A549 (cell line): ENCODE measurements around the gene GALNT5. TPM values are rescaled to one million over a fixed set of nuclear protein-coding genes. Genes with fewer than 3 reads are reported as not detected.
A peak's percentile ranks its signal among the peaks of the same experiment; 100 is the strongest.

Source experiments
- ATAC-seq, 2 experiments: fragments of 200-7000 bp in 1 of 2; fragments of >200 bp in 1 of 2; cut with Nextera tagmentation in 1 of 2; cut with Tn5 transposase in 1 of 2; 3 replicates each; pipeline versions ENCODE4 v1.8.0 to v1.9.1; 2018 to 2020; ENCODE audit warnings: mild to moderate bottlenecking in 1 of 2, moderate library complexity in 1 of 2
- CTCF ChIA-PET: fragments of 300-600 bp; sonication (Branson Sonifier 250); formaldehyde crosslinking; extraction: SDS; loops from one replicate; lab custom pipeline; 2021; ENCODE audit warnings: antibody characterized with exemption, inconsistent platforms; lab: Yijun Ruan, JAX
- POLR2A ChIA-PET: fragments of 350-600 bp; formaldehyde crosslinking; extraction: SDS; loops from one replicate; lab custom pipeline; 2021; ENCODE audit warnings: antibody characterized with exemption, inconsistent platforms; lab: Yijun Ruan, JAX
- DNase-seq, 2 experiments: peaks; one replicate each; pipeline versions ENCODE4 v3.0.0 to v3.0.0-alpha.2; 2011 to 2016; ENCODE audit warnings: low read depth in 1 of 2, low spot score in 1 of 2
- FAIRE-seq: peaks from 2 replicates; lab custom pipeline; 2011; peaks lifted over from hg19 to GRCh38; lab: Jason Lieb, UNC
- H3K27ac ChIP-seq, 2 experiments: fragments of >200 bp; sonication (Bioruptor Twin); formaldehyde crosslinking; 3 replicates each; pipeline ENCODE4 v1.5.1; 2016 to 2017
- H3K4me1 ChIP-seq: fragments of >200 bp; sonication (Bioruptor Twin); formaldehyde crosslinking; 3 replicates; pipeline ENCODE4 v1.6.1; 2016
- H3K4me2 ChIP-seq: fragments of >200 bp; sonication (Bioruptor Twin); formaldehyde crosslinking; 3 replicates; pipeline ENCODE4 v1.6.1; 2016
- H3K4me3 ChIP-seq: fragments of >200 bp; sonication (Bioruptor Twin); formaldehyde crosslinking; 3 replicates; pipeline ENCODE4 v1.5.1; 2016
- H3K9me3 ChIP-seq: fragments of >200 bp; sonication (Bioruptor Twin); formaldehyde crosslinking; 3 replicates; pipeline ENCODE4 v1.6.1; 2016
- CEBPB ChIP-seq, 2 experiments: fragments of >200 bp in 1 of 2; sonication (Bioruptor Twin) in 1 of 2; formaldehyde crosslinking in 1 of 2; IDR thresholded peaks; 2 replicates each; pipeline ENCODE4 v1.6.1; 2012 to 2016
- CHD2 ChIP-seq: fragments of 150-350 bp; IDR thresholded peaks from 2 replicates; pipeline ENCODE4 v1.6.1; 2014; ENCODE audit warnings: low read length; ENCODE audit not compliant: partially characterized antibody
- CHD4 ChIP-seq: fragments of 200-600 bp; sonication (generic); IDR thresholded peaks from 2 replicates; pipeline ENCODE4 v1.6.1; 2016; ENCODE audit warnings: antibody characterized with exemption, mild to moderate bottlenecking, borderline replicate concordance
- EHF ChIP-seq: fragments of 250-450 bp; sonication (Bioruptor Pico); IDR thresholded peaks from 2 replicates; pipeline ENCODE4 v1.5.0; 2020; ENCODE audit warnings: mild to moderate bottlenecking
- EP300 ChIP-seq, 2 experiments: fragments of >200 bp; sonication (Bioruptor Twin); formaldehyde crosslinking; IDR thresholded peaks; 2 replicates in 1 of 2; 3 replicates in 1 of 2; pipeline ENCODE4 v1.6.1; 2016 to 2017
- ESRRA ChIP-seq: fragments of 150-350 bp; IDR thresholded peaks from 2 replicates; pipeline ENCODE4 v1.6.1; 2014; ENCODE audit warnings: mild to moderate bottlenecking, low read length, borderline replicate concordance
- FOSL2 ChIP-seq, 2 experiments: fragments of 450-650 bp in 1 of 2; fragments of >200 bp in 1 of 2; sonication (Bioruptor Twin) in 1 of 2; formaldehyde crosslinking; IDR thresholded peaks; 2 replicates each; pipeline versions ENCODE4 v1.5.0 to v1.6.1; 2016 to 2020; ENCODE audit warnings: mild to moderate bottlenecking in 1 of 2, moderate library complexity in 1 of 2
- HDAC2 ChIP-seq: fragments of 200-600 bp; sonication (generic); IDR thresholded peaks from 2 replicates; pipeline ENCODE4 v1.6.1; 2016
- HMGXB4 ChIP-seq: fragments of 250-450 bp; sonication (Bioruptor Pico); IDR thresholded peaks from 2 replicates; pipeline ENCODE4 v1.5.0; 2021; ENCODE audit warnings: mild to moderate bottlenecking, moderate library complexity, borderline replicate concordance
- KDM1A ChIP-seq: fragments of 200-600 bp; sonication (generic); IDR thresholded peaks from 2 replicates; pipeline ENCODE4 v1.6.1; 2016; ENCODE audit warnings: low read depth, mild to moderate bottlenecking
- MAFK ChIP-seq: fragments of 450-650 bp; IDR thresholded peaks from 2 replicates; pipeline ENCODE4 v1.6.1; 2014; ENCODE audit not compliant: partially characterized antibody
- MYC ChIP-seq: IDR thresholded peaks from 2 replicates; pipeline ENCODE4 v1.6.1; 2012; ENCODE audit warnings: mild to moderate bottlenecking, inconsistent platforms, low read length, improper control_type of control experiment, borderline replicate concordance
- NFE2L2 ChIP-seq: fragments of 150-350 bp; conservative IDR thresholded peaks from 2 replicates; pipeline ENCODE4 v1.6.1; 2014; ENCODE audit warnings: low read length
- NPAS2 ChIP-seq: fragments of 250-450 bp; sonication (Bioruptor Pico); IDR thresholded peaks from 2 replicates; pipeline ENCODE4 v1.8.0; 2022; ENCODE audit warnings: mild to moderate bottlenecking, moderate library complexity, borderline replicate concordance
- NR3C1 ChIP-seq: fragments of >200 bp; sonication (Bioruptor Twin); formaldehyde crosslinking; IDR thresholded peaks from 3 replicates; pipeline ENCODE4 v1.6.1; 2017
- PBX3 ChIP-seq: IDR thresholded peaks from 2 replicates; pipeline ENCODE4 v1.6.1; 2012
- PHF8 ChIP-seq: fragments of 200-600 bp; sonication (generic); IDR thresholded peaks from 2 replicates; pipeline ENCODE4 v1.6.1; 2016; ENCODE audit warnings: low read depth, mild to moderate bottlenecking, antibody characterized with exemption, moderate library complexity, borderline replicate concordance
- RAD21 ChIP-seq, 2 experiments: fragments of >200 bp in 1 of 2; sonication (Bioruptor Twin) in 1 of 2; formaldehyde crosslinking in 1 of 2; IDR thresholded peaks in 1 of 2; conservative IDR thresholded peaks in 1 of 2; 2 replicates in 1 of 2; 3 replicates in 1 of 2; pipeline ENCODE4 v1.6.1; 2012 to 2018; ENCODE audit warnings: inconsistent platforms in 1 of 2
- RARB ChIP-seq: fragments of 250-450 bp; sonication (Bioruptor Pico); IDR thresholded peaks from 2 replicates; pipeline ENCODE4 v1.8.0; 2021; ENCODE audit warnings: mild to moderate bottlenecking, moderate library complexity
- SMC3 ChIP-seq: fragments of >200 bp; sonication (Bioruptor Twin); formaldehyde crosslinking; IDR thresholded peaks from 3 replicates; pipeline ENCODE4 v1.6.1; 2018; ENCODE audit warnings: inconsistent platforms
- SREBF2 ChIP-seq: fragments of 450-650 bp; IDR thresholded peaks from 2 replicates; pipeline ENCODE4 v1.6.1; 2014; ENCODE audit warnings: mild to moderate bottlenecking, moderate library complexity
- ZC3H11A ChIP-seq: fragments of 450-650 bp; IDR thresholded peaks from 2 replicates; pipeline ENCODE4 v1.6.1; 2014; ENCODE audit warnings: antibody characterized with exemption, mild to moderate bottlenecking
- WGBS: methylation state at CpG from one replicate; pipeline ENCODE4 v1.1.6; 2017; ENCODE audit errors: missing lambda C conversion rate; 5-methylcytosine and 5-hydroxymethylcytosine counted together
- polyA plus RNA-seq, 4 experiments: library from polyadenylated mRNA; depleted of rRNA in 3 of 4; stranded (reverse); fragments of >200 nt; fragmentation: RNase III in 1 of 4; extraction: RNeasy Plus Mini Kit Qiagen cat#74134 plus additional on column Dnase treatment in 1 of 4; gene quantifications; 2 replicates in 3 of 4; 3 replicates in 1 of 4; pipeline ENCODE4 v1.2.3, GENCODE V29; 2011 to 2017
- TF ChIP-seq, protein P1 (sequence below): IDR thresholded peaks from 2 replicates; pipeline ENCODE4 v1.6.1; 2012; ENCODE audit warnings: low read depth, borderline replicate concordance
- TF ChIP-seq, protein P2 (sequence below): fragments of >200 bp; sonication (Bioruptor Twin); formaldehyde crosslinking; IDR thresholded peaks from 2 replicates; pipeline ENCODE4 v1.6.1; 2016

GALNT5 gene
- polyA plus RNA-seq, 2 of the 4 experiments (the other 2 are of a cell fraction), result 2.9 to 3.0 TPM

GRCh38 chr2:157262248-157262647, 4.7 kb downstream of the GALNT5 start (continued):
- TF ChIP-seq CHD4, result no peak
- TF ChIP-seq HMGXB4 (CRISPR knock-in tag), result no peak

GRCh38 chr2:157264099-157264498, 6.6 kb downstream of the GALNT5 start:
- Histone ChIP-seq H3K4me3 (no peak overlapping the region), H3K4me1 (peaks cover 43% of the 10 kb centered on the region), H3K27ac (peak overlapping the region in 1 of 2 experiments; percentile 55; a peak in 2 of 6 replicates), H3K9me3 (no peaks in the 10 kb centered on the region), H3K4me2 (peak overlapping the region; percentile 37; the same call in 2 of the 3 replicates)
- FAIRE-seq, result no peak
- DNase-seq, result no peak
- no peak for ATAC-seq
- no peak for TF ChIP-seq HDAC2
- ChIA-PET CTCF (interaction anchor here (0.7 kb wide), 1 partner anchor 39 kb away, joined by 4 read pairs; no protein-coding TSS in a partner anchor), POLR2A (no interaction called here)
- WGBS, result 70% methylated on average over 3 of the region's 3 CpGs

- Histone ChIP-seq H3K27ac (no peak overlapping the region), H3K9me3 (no peaks in the 10 kb centered on the region), H3K4me3 (no peak overlapping the region), H3K4me1 (peaks cover 30% of the 10 kb centered on the region), H3K4me2 (no peak overlapping the region)
- DNase-seq (no peak), ATAC-seq (no peak), FAIRE-seq (no peak)
- TF ChIP-seq SREBF2 (no peak), MAFK (no peak)
- TF ChIP-seq, protein P1, sequence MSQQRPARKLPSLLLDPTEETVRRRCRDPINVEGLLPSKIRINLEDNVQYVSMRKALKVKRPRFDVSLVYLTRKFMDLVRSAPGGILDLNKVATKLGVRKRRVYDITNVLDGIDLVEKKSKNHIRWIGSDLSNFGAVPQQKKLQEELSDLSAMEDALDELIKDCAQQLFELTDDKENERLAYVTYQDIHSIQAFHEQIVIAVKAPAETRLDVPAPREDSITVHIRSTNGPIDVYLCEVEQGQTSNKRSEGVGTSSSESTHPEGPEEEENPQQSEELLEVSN, result no peak
- WGBS, result 97% methylated on average over 4 of the region's 4 CpGs
- CTCF ChIA-PET, result no interaction called here
- POLR2A ChIA-PET, result no interaction called here
Observed at GRCh38 chr2:157265825-157266224, 8.3 kb downstream of the GALNT5 start.

DNA sequence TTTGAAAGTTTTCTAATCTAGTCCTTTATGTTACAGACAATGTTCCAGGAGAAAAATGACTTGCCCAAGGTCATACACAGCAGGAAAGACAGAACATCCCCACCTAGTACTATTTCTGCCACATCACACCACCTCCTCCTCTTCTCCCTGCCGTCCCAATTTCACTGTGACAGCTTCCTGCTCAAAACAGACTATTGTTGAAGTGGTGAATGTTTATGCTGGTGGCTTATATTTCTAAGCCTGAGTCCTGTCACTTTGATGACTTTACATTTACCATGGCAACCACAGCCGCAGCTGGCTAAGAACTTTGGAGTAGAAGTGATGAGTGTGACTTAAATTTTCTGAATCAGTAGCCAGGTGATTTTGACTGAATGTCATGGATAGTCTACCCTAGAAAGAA, 10.0 kb downstream of the GALNT5 start:
- H3K4me1 ChIP-seq, result peaks cover 15% of the 10 kb centered on the region
- no peak overlapping the region for H3K4me3 ChIP-seq
- H3K4me2 ChIP-seq, result no peak overlapping the region
- DNase-seq (no peak), ATAC-seq (no peak), FAIRE-seq (no peak)
- WGBS, result 87% methylated on average over 2 of the region's 2 CpGs
- ChIA-PET CTCF (no interaction called here), POLR2A (no interaction called here)
- H3K27ac ChIP-seq, result no peak overlapping the region
- no peaks in the 10 kb centered on the region for H3K9me3 ChIP-seq
- TF ChIP-seq PHF8, result no peak
- no peak for TF ChIP-seq MYC
- no peak for TF ChIP-seq EHF (CRISPR knock-in tag)
- TF ChIP-seq CEBPB (IDR thresholded peaks at IDR 0.05), result no peak
- TF ChIP-seq RAD21 (conservative IDR thresholded peaks at IDR 0.05 in 1 of 2, IDR thresholded peaks at IDR 0.05 in 1 of 2), result no peak
- TF ChIP-seq RARB (CRISPR knock-in tag), result no peak
- no peak for TF ChIP-seq KDM1A
- TF ChIP-seq ZC3H11A, result no peak
- no peak for TF ChIP-seq NPAS2 (CRISPR knock-in tag)
- TF ChIP-seq NR3C1, result no peak
- TF ChIP-seq, protein P2, sequence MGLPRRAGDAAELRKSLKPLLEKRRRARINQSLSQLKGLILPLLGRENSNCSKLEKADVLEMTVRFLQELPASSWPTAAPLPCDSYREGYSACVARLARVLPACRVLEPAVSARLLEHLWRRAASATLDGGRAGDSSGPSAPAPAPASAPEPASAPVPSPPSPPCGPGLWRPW, result no peak
- TF ChIP-seq, protein P1, result no peak
- TF ChIP-seq FOSL2 (IDR thresholded peaks at IDR 0.05), result no peak
- TF ChIP-seq FOSL2 (CRISPR knock-in tag; IDR thresholded peaks at IDR 0.05), result no peak
- TF ChIP-seq PBX3, result no peak
- no peak for TF ChIP-seq CHD2
- no peak for TF ChIP-seq ESRRA
- no peak for TF ChIP-seq SMC3
- no peak for TF ChIP-seq CHD4
- no peak for TF ChIP-seq NFE2L2
- no peak for TF ChIP-seq EP300 (IDR thresholded peaks at IDR 0.05)
